Endothelial cell of umbilical vein (primary cell): Measurements from ENCODE around the gene AOX1. TPM values are rescaled to one million over a fixed set of nuclear protein-coding genes. Genes with fewer than 3 reads are reported as not detected.

ENCODE experiments used
- BruUV-seq: library from RNA; stranded (reverse); fragments of 400-500 nt; replicated peaks from 2 replicates; lab custom pipeline; 2021; lab: Mats Ljungman, UMichigan
- CTCF ChIA-PET: fragments of 300-600, 350-600 bp; sonication (Branson Sonifier 250); formaldehyde crosslinking; loops from one replicate; lab custom pipeline; 2021; ENCODE audit warnings: antibody characterized with exemption, inconsistent platforms; lab: Charles Lee
- POLR2A ChIA-PET: fragments of 300-600, 350-600 bp; sonication (Branson Sonifier 250); formaldehyde crosslinking; loops from one replicate; lab custom pipeline; 2021; ENCODE audit warnings: antibody characterized with exemption, inconsistent platforms; lab: Charles Lee
- DNase-seq: peaks from one replicate; pipeline ENCODE4 v3.0.0-alpha.2; 2011; ENCODE audit warnings: low read depth, low spot score
- FAIRE-seq: peaks from 2 replicates; lab custom pipeline; 2011; peaks lifted over from hg19 to GRCh38; lab: Jason Lieb, UNC
- H2AFZ ChIP-seq: 2 replicates; pipeline ENCODE4 v1.6.0; 2012; ENCODE audit warnings: low read depth, low read length, control low read depth, inconsistent platforms
- H3K27ac ChIP-seq: 2 replicates; pipeline ENCODE4 v1.5.1; 2011; ENCODE audit warnings: low read depth, mild to moderate bottlenecking, control low read depth, low read length, moderate library complexity; ENCODE audit not compliant: insufficient read depth
- H3K27me3 ChIP-seq, 2 experiments: 2 replicates each; pipeline versions ENCODE4 v1.6.0 to v1.6.1; 2011; ENCODE audit warnings: low read length in 2 of 2, mixed read lengths in 1 of 2; ENCODE audit not compliant: control insufficient read depth in 2 of 2, insufficient read depth in 2 of 2
- H3K36me3 ChIP-seq, 2 experiments: 2 replicates in 1 of 2; 3 replicates in 1 of 2; pipeline ENCODE4 v1.5.1; 2011; ENCODE audit warnings: low read length in 2 of 2, mild to moderate bottlenecking in 1 of 2, moderate library complexity in 1 of 2; ENCODE audit not compliant: control insufficient read depth in 2 of 2, insufficient read depth in 2 of 2; ENCODE audit errors: extremely low read depth in 1 of 2
- H3K4me1 ChIP-seq: 3 replicates; pipeline ENCODE4 v1.5.1; 2011; ENCODE audit warnings: mild to moderate bottlenecking, low read length; ENCODE audit not compliant: control insufficient read depth, insufficient read depth; ENCODE audit errors: extremely low read depth
- H3K4me2 ChIP-seq: 2 replicates; pipeline ENCODE4 v1.6.1; 2011; ENCODE audit warnings: low read length, control low read depth, mixed read lengths; ENCODE audit not compliant: insufficient read depth
- H3K4me3 ChIP-seq, 3 experiments: fragments of 200-600 bp in 1 of 3; sonication (generic), shearing (Covaris generic) in 1 of 3; replicated peaks in 1 of 3; 2 replicates each; pipeline ENCODE4 v1.5.1; 2011 to 2016; ENCODE audit warnings: control low read depth in 3 of 3, low read length in 3 of 3, mild to moderate bottlenecking in 2 of 3, inconsistent platforms in 1 of 3, low read depth in 1 of 3, moderate library complexity in 1 of 3; ENCODE audit not compliant: insufficient read depth in 1 of 3
- H3K79me2 ChIP-seq: 2 replicates; pipeline ENCODE4 v1.6.0; 2012; ENCODE audit warnings: low read length, inconsistent platforms; ENCODE audit not compliant: control insufficient read depth, insufficient read depth
- H3K9ac ChIP-seq: replicated peaks from 2 replicates; pipeline ENCODE3; 2011; ENCODE audit warnings: low read length, control low read depth; ENCODE audit not compliant: insufficient read depth; ENCODE audit errors: extremely low read depth
- H3K9me1 ChIP-seq: replicated peaks from 3 replicates; pipeline ENCODE4 v1.6.0; 2011; ENCODE audit warnings: mild to moderate bottlenecking, low read length; ENCODE audit not compliant: control insufficient read depth, insufficient read depth; ENCODE audit errors: extremely low read depth
- H3K9me3 ChIP-seq: replicated peaks from 2 replicates; pipeline ENCODE4 v1.5.1; 2012; ENCODE audit warnings: low read length, inconsistent platforms; ENCODE audit not compliant: control insufficient read depth, insufficient read depth
- H4K20me1 ChIP-seq: replicated peaks from 2 replicates; pipeline ENCODE3; 2011; ENCODE audit warnings: mild to moderate bottlenecking, low read length; ENCODE audit not compliant: control insufficient read depth, insufficient read depth; ENCODE audit errors: extremely low read depth
- EZH2 ChIP-seq: IDR thresholded peaks from 2 replicates; pipeline ENCODE4 v1.6.1; 2012; ENCODE audit warnings: borderline replicate concordance, low read depth, mild to moderate bottlenecking, moderate library complexity, low read length, inconsistent platforms; ENCODE audit not compliant: severe bottlenecking
- FOS ChIP-seq: IDR thresholded peaks from 2 replicates; pipeline ENCODE4 v1.6.1; 2011; ENCODE audit warnings: mild to moderate bottlenecking, low read length, moderate library complexity, borderline replicate concordance; ENCODE audit not compliant: insufficient read depth
- GATA2 ChIP-seq: IDR thresholded peaks from 2 replicates; pipeline ENCODE4 v1.7.0; 2011; ENCODE audit warnings: low read depth, mild to moderate bottlenecking, moderate library complexity, mixed read lengths, low read length; ENCODE audit not compliant: insufficient read length, insufficient read depth
- JUN ChIP-seq: IDR thresholded peaks from 2 replicates; pipeline ENCODE4 v1.6.1; 2011; ENCODE audit warnings: borderline replicate concordance, low read depth; ENCODE audit not compliant: insufficient read length, insufficient read depth
- MYC ChIP-seq: IDR thresholded peaks from one replicate; pipeline ENCODE4 v1.6.1; 2011; ENCODE audit warnings: mild to moderate bottlenecking, low read depth, low read length
- POLR2AphosphoS5 ChIP-seq: IDR thresholded peaks from 2 replicates; pipeline ENCODE4 v1.6.1; 2012; ENCODE audit warnings: low read depth, mild to moderate bottlenecking, control low read depth, low read length, moderate library complexity; ENCODE audit not compliant: insufficient read depth
- dilution Hi-C: fragments of 300-500 bp; cut with MboI; formaldehyde crosslinking; loops from one replicate; pipeline ENCODE4 v1.15.0; 2019; ENCODE audit warnings: low sequenced_read_pairs; ENCODE audit not compliant: extremely low pct_ligation_motif_present
- intact Hi-C: fragments of 100-400 bp; cut with micrococcal nuclease; formaldehyde crosslinking; loops from one replicate; pipeline ENCODE4 v1.10.0; 2022
- polyA plus RNA-seq, 4 experiments: library from polyadenylated mRNA; depleted of rRNA in 3 of 4; stranded (reverse) in 3 of 4; unstranded in 1 of 4; fragments of >200 nt; gene quantifications; 2 replicates each; pipeline versions ENCODE4 v1.2.1 to v1.2.3, GENCODE V29; 2011 to 2012; ENCODE audit warnings: missing spikeins in 1 of 4
- total RNA-seq: library from RNA; stranded (reverse); gene quantifications from 2 replicates; pipeline ENCODE4 v1.2.3, GENCODE V29; 2021
- TF ChIP-seq, protein P1 (sequence below): IDR thresholded peaks from 2 replicates; pipeline ENCODE4 v1.6.1; 2011; ENCODE audit not compliant: insufficient read depth, insufficient read length
- TF ChIP-seq, protein P2 (sequence below), 2 donors: IDR thresholded peaks; 1 replicate in 1 of 2; 2 replicates in 1 of 2; pipeline ENCODE4 v1.5.1; 2011; ENCODE audit warnings: low read length in 2 of 2, mild to moderate bottlenecking in 2 of 2, moderate library complexity in 2 of 2, control low read depth in 1 of 2, inconsistent platforms in 1 of 2, low read depth in 1 of 2; ENCODE audit not compliant: insufficient read depth in 1 of 2; ENCODE audit errors: extremely low read depth in 1 of 2

Gene AOX1
- total and polyA plus RNA-seq, 2 donors (not counting 3 experiments of a cell fraction or from before 2014, with no cell fraction given), result 0.03 to 0.46 TPM

DNA sequence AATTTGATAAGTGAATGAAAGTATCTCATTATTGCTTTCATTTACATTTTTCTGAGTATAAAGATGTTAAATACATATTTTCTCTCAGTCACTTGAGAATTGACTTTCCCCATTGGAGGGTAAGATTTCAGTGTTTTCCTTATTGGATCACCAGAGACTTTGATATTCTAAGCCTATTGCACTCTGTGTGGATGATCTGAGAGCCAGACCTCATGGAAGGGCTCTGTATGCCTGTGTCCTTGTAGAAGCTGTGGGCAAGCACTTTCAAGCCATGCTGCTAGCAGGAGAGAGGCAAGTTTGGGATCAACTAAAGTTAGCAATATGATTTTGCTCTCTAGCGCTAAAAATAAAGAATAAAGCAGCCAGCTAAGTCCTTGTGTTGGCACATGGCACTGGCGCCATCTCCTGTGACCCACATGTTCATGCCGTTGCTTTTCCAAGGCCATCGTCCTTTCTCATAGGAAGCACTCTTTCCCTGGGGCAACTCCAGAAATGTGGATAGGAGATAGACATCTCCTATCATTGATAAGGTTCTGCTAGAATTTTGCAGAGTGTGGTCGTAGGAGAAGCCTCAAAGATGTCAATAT, 72.6 kb downstream of the AOX1 start:
- Histone ChIP-seq H3K9me3 (no peaks in the 10 kb centered on the region), H3K27me3 (peaks cover 5 to 21% of the 10 kb centered on the region in 2 experiments), H3K9ac (no peak overlapping the region), H3K27ac (no peak overlapping the region), H3K4me3 (no peak overlapping the region), H3K36me3 (no peaks in the 10 kb centered on the region), H3K4me1 (no peaks in the 10 kb centered on the region), H3K9me1 (no peaks in the 10 kb centered on the region), H3K79me2 (no peaks in the 10 kb centered on the region), H2AFZ (no peak overlapping the region), H4K20me1 (no peaks in the 10 kb centered on the region), H3K4me2 (no peak overlapping the region)
- ChIA-PET POLR2A (no interaction called here), CTCF (no interaction called here)
- DNase-seq (no peak), FAIRE-seq (peak; percentile 26)
- intact Hi-C loops (no loop called here), dilution Hi-C loops (no loop called here)
- BruUV-seq, result no TSS peak
- TF ChIP-seq POLR2AphosphoS5 (no peak), JUN (no peak), MYC (no peak), GATA2 (no peak), EZH2 (no peak), FOS (no peak)
- TF ChIP-seq, protein P1, sequence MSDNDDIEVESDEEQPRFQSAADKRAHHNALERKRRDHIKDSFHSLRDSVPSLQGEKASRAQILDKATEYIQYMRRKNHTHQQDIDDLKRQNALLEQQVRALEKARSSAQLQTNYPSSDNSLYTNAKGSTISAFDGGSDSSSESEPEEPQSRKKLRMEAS, result no peak
- TF ChIP-seq, protein P2, sequence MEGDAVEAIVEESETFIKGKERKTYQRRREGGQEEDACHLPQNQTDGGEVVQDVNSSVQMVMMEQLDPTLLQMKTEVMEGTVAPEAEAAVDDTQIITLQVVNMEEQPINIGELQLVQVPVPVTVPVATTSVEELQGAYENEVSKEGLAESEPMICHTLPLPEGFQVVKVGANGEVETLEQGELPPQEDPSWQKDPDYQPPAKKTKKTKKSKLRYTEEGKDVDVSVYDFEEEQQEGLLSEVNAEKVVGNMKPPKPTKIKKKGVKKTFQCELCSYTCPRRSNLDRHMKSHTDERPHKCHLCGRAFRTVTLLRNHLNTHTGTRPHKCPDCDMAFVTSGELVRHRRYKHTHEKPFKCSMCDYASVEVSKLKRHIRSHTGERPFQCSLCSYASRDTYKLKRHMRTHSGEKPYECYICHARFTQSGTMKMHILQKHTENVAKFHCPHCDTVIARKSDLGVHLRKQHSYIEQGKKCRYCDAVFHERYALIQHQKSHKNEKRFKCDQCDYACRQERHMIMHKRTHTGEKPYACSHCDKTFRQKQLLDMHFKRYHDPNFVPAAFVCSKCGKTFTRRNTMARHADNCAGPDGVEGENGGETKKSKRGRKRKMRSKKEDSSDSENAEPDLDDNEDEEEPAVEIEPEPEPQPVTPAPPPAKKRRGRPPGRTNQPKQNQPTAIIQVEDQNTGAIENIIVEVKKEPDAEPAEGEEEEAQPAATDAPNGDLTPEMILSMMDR (IDR thresholded peaks at IDR 0.05; ENCODE audit: extremely low read depth in 1 of 2, insufficient read depth in 1 of 2, low read depth in 1 of 2, low read length in 2 of 2), result no peak
